GM10248 (cell line): ENCODE results near the gene MINDY3.

Experiments
- CTCF ChIA-PET: fragments of 300-600 bp; sonication (Branson Sonifier 250); formaldehyde crosslinking; extraction: SDS; loops from one replicate; lab custom pipeline; 2021; ENCODE audit warnings: antibody characterized with exemption; lab: Yijun Ruan, JAX
- POLR2A ChIA-PET: fragments of 350-650 bp; sonication (Branson Sonifier 250); formaldehyde crosslinking; extraction: SDS; loops from one replicate; lab custom pipeline; 2020; ENCODE audit warnings: antibody characterized with exemption; lab: Yijun Ruan, JAX
- DNase-seq: peaks from one replicate; pipeline ENCODE4 v3.0.0; 2012; ENCODE audit errors: extremely low spot score
- CTCF ChIP-seq: IDR thresholded peaks from 2 replicates; pipeline ENCODE4 v1.5.1; 2012; ENCODE audit warnings: mild to moderate bottlenecking, low read depth; ENCODE audit errors: extremely low read depth, missing control alignments, control extremely low read depth

Gene MINDY3

DNA sequence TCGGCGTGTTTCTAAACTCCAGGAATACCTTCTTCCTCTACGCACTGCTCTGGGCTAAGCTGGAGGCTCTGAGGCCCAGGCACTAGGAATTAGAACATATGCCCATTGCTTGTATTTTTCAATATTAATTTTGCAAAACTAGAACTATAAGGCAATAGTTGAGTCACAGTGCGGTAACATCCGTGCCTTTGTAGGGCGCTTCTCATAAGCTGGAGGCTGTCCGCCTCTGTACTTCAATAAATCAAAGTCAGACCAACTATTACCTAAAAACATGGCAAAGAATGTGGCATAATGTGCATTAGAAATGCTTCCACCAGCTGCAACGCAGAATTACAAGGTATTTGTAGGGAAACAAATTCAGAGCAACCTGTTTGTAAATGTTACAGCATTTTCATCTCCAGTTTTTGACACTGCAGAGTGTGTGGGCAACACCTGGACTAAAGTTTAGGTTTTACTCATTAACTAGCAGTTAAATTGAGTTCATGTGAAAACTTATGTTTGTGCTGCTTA lies 440 bp upstream of the MINDY3 start:
- ChIA-PET CTCF (interaction anchor here (1.3 to 1.4 kb wide), 3 partner anchors 19 to 932 kb away, joined by 4 read pairs; no protein-coding TSS in a partner anchor), POLR2A (interaction anchor here (0.7 kb wide), 1 partner anchor 562 kb away, joined by 3 read pairs; no protein-coding TSS in a partner anchor)

GRCh38 chr10:15859509-15859905 lies 800 bp downstream of the MINDY3 start:
- POLR2A ChIA-PET, result no interaction called here
- no peak for DNase-seq
- TF ChIP-seq CTCF, result no peak
- CTCF ChIA-PET, result interaction anchor here (1.2 to 1.4 kb wide), 3 partner anchors 43 to 934 kb away, joined by 3 to 4 read pairs (median 4); no protein-coding TSS in a partner anchor

More for the DNA sequence above, 440 bp upstream of the MINDY3 start:
- TF ChIP-seq CTCF, result no peak
- DNase-seq, result no peak

GRCh38 chr10:15858861-15859281 lies 1.4 kb downstream of the MINDY3 start:
- CTCF ChIA-PET, result interaction anchor here (1.2 kb wide), 1 partner anchor 43 kb away, joined by 3 read pairs; no protein-coding TSS in a partner anchor
- POLR2A ChIA-PET, result no interaction called here
- TF ChIP-seq CTCF, result no peak
- DNase-seq, result no peak

DNA sequence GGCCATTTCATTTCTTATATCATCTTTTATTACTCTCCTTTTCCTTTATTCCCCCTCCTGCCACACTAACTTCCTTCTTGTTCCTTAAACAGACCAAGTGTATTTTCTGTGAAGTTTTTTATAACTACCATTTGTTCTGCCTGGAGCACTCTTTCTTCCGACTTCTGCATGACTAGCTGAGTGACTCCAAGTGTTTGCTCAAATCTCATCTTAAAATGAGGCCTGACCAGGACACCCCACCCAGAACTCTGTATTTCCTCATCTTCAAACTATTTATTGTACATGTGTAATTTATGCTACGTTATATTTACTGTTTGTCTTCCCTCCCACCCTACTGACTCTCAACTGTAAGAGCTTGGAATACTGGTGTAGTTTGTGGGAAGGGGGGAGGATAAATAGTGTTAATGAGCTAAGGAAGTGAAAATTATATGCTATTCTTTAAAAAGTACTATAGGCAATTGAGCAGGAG lies 3.2 kb downstream of the MINDY3 start:
- TF ChIP-seq CTCF, result no peak
- POLR2A ChIA-PET, result no interaction called here
- CTCF ChIA-PET, result interaction anchor here (1.2 to 2.4 kb wide), 3 partner anchors 10 to 18 kb away, joined by 3 to 9 read pairs (median 4); no protein-coding TSS in a partner anchor
- no peak for DNase-seq

DNA sequence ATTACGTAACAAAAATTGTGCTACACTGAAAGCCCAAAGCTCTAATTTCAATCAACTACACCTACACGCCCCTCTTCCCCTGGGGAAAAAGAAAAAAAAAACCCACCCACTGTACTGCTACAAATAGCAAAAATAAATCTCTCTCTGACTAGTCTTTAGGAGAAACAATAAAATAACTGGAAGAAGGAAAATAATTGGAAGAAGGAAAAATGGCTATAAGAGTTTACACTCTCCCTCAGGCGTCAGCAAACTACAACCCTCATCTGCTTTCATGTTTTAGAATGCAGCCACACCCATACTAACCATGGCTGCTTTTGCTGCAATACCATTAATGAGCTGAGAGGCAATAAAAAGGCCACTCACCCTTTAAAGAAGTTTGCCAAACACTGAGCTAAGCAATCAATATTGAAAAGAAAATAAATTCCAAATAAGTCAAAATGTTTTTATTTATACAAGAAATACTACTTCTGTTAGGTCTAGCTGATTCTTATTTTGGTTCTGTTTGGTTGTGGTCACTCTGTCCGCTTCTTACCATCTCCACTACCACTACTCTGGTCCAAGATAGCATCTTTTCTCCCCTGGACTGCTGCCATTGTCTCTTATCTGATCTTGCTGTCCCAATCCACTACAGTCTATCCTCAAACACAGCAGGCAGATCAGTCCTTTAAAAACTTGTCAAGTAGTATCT lies 3.8 kb downstream of the MINDY3 start:
- ChIA-PET CTCF (interaction anchor here (0.8 to 2.4 kb wide), 3 partner anchors 13 to 27 kb away, joined by 3 to 9 read pairs (median 4); no protein-coding TSS in a partner anchor), POLR2A (no interaction called here)
- TF ChIP-seq CTCF, result no peak
- DNase-seq, result no peak

GRCh38 chr10:15853800-15854199 lies 6.5 kb downstream of the MINDY3 start:
- TF ChIP-seq CTCF, result no peak
- no peak for DNase-seq
- CTCF ChIA-PET, result interaction anchor here (1.9 kb wide), 1 partner anchor 10 kb away, joined by 4 read pairs; no protein-coding TSS in a partner anchor
- POLR2A ChIA-PET, result interaction anchor here (0.6 kb wide), 1 partner anchor 1273 kb away, joined by 5 read pairs; no protein-coding TSS in a partner anchor
